HG02981 (cell line): ENCODE data around the gene CCDC158.
"Not testable (repeated sequence)": the region's sequence is repeated elsewhere in the genome, so short reads cannot be mapped to it uniquely, and the experiment has no call there.

Source experiments
- ATAC-seq: cut with Tn5 transposase; IDR thresholded peaks from one replicate; pipeline ENCODE4 v1.9.1; 2021; ENCODE audit warnings: mild to moderate bottlenecking, moderate library complexity; ENCODE audit not compliant: unreplicated experiment

Gene CCDC158

GRCh38 chr4:76420762-76421581, at the start of gene CCDC158:
CCDC158 (minus strand) TSS chr4:76421141; CDS start chr4:76403207, 17,934 bp downstream.
- no peak for ATAC-seq

- no peak for ATAC-seq
These were observed 49.6 kb upstream of the CCDC158 start for GRCh38 chr4:76470532-76470931.

- ATAC-seq = no peak
These were observed 49.1 kb upstream of the CCDC158 start for GRCh38 chr4:76470064-76470463.

GRCh38 chr4:76463568-76463967, 42.6 kb upstream of the CCDC158 start:
- no peak for ATAC-seq

GRCh38 chr4:76459291-76459723, 38.4 kb upstream of the CCDC158 start:
- ATAC-seq = no peak

GRCh38 chr4:76458825-76459224, 37.9 kb upstream of the CCDC158 start:
- ATAC-seq = no peak

- no peak for ATAC-seq
These were observed 37.4 kb upstream of the CCDC158 start for GRCh38 chr4:76458297-76458696.

- ATAC-seq = no peak
These were observed 36.9 kb upstream of the CCDC158 start for GRCh38 chr4:76457885-76458284.

- not testable (repeated sequence) for ATAC-seq
These were observed 33.1 kb upstream of the CCDC158 start for GRCh38 chr4:76454073-76454472.

GRCh38 chr4:76453232-76453631, 32.3 kb upstream of the CCDC158 start:
- no peak for ATAC-seq

GRCh38 chr4:76449833-76450232, 28.9 kb upstream of the CCDC158 start:
- ATAC-seq = no peak

GRCh38 chr4:76449362-76449767, 28.4 kb upstream of the CCDC158 start:
- ATAC-seq = no peak

- ATAC-seq = no peak
These were observed 27.3 kb upstream of the CCDC158 start for GRCh38 chr4:76448211-76448610.

- no peak for ATAC-seq
These were observed 26.5 kb upstream of the CCDC158 start for GRCh38 chr4:76447393-76447851.

GRCh38 chr4:76445911-76446310, 25.0 kb upstream of the CCDC158 start:
- no peak for ATAC-seq

- ATAC-seq = no peak
These were observed 22.4 kb upstream of the CCDC158 start for GRCh38 chr4:76443376-76443775.

GRCh38 chr4:76442807-76443206, 21.9 kb upstream of the CCDC158 start:
- ATAC-seq = no peak

GRCh38 chr4:76441881-76442280, 20.9 kb upstream of the CCDC158 start:
- ATAC-seq = no peak

GRCh38 chr4:76439491-76439890, 18.6 kb upstream of the CCDC158 start:
- ATAC-seq = no peak

- no peak for ATAC-seq
These were observed 14.8 kb upstream of the CCDC158 start for GRCh38 chr4:76435528-76436319.

GRCh38 chr4:76434901-76435527, 14.1 kb upstream of the CCDC158 start, which contains the start of gene SHROOM3:
SHROOM3 (plus strand) TSS chr4:76435229; CDS start chr4:76436053, 824 bp downstream.
- no peak for ATAC-seq
